GM19240 (cell line): ENCODE results near the gene TCF12.
"Not testable (repeated sequence)": the region's sequence is repeated elsewhere in the genome, so short reads cannot be mapped to it uniquely, and the experiment has no call there.

Experiments
- DNase-seq: peaks from one replicate; pipeline ENCODE4 v3.0.0; 2011; ENCODE audit warnings: low spot score; ENCODE audit not compliant: insufficient read length

The TCF12 gene

GRCh38 chr15:57133127-57133968 lies 214.9 kb downstream of the TCF12 start:
- DNase-seq, result no peak

- DNase-seq, result no peak
Measured at GRCh38 chr15:57134071-57134605, 215.7 kb downstream of the TCF12 start.

GRCh38 chr15:57134851-57135250 lies 216.4 kb downstream of the TCF12 start:
- no peak for DNase-seq

- DNase-seq, result no peak
Measured at GRCh38 chr15:57135800-57136199, 217.4 kb downstream of the TCF12 start.

GRCh38 chr15:57138349-57138788 lies 219.9 kb downstream of the TCF12 start:
- no peak for DNase-seq

GRCh38 chr15:57143511-57144078 lies 225.2 kb downstream of the TCF12 start:
- no peak for DNase-seq

- no peak for DNase-seq
Measured at GRCh38 chr15:57144448-57144847, 226.0 kb downstream of the TCF12 start.

- no peak for DNase-seq
Measured at GRCh38 chr15:57146506-57147201, 228.2 kb downstream of the TCF12 start.

GRCh38 chr15:57147621-57148020 lies 229.2 kb downstream of the TCF12 start:
- no peak for DNase-seq

GRCh38 chr15:57148262-57148661 lies 229.8 kb downstream of the TCF12 start:
- DNase-seq, result no peak

- no peak for DNase-seq
Measured at GRCh38 chr15:57149196-57149595, 230.8 kb downstream of the TCF12 start.

- DNase-seq, result no peak
Measured at GRCh38 chr15:57150066-57150865, 231.8 kb downstream of the TCF12 start.

- not testable (repeated sequence) for DNase-seq
Measured at GRCh38 chr15:57150866-57151203, 232.4 kb downstream of the TCF12 start.

- no peak for DNase-seq
Measured at GRCh38 chr15:57152133-57152532, 233.7 kb downstream of the TCF12 start.

- DNase-seq, result no peak
Measured at GRCh38 chr15:57152666-57153539, 234.5 kb downstream of the TCF12 start.

- no peak for DNase-seq
Measured at GRCh38 chr15:57156210-57156884, 237.9 kb downstream of the TCF12 start.

GRCh38 chr15:57158589-57158988 lies 240.1 kb downstream of the TCF12 start:
- DNase-seq, result no peak

GRCh38 chr15:57158997-57159668 lies 240.7 kb downstream of the TCF12 start:
- DNase-seq, result no peak

- no peak for DNase-seq
Measured at GRCh38 chr15:57159767-57160166, 241.3 kb downstream of the TCF12 start.
